NCI-H2081 treated with DMSO at 0.1 percent for 48 hours (cell line): ENCODE data around the gene MRPS12.

Source experiments
- DNase-seq: peaks from one replicate; lab custom pipeline; 2025; lab: John Stamatoyannopoulos, UW

MRPS12 gene

DNA sequence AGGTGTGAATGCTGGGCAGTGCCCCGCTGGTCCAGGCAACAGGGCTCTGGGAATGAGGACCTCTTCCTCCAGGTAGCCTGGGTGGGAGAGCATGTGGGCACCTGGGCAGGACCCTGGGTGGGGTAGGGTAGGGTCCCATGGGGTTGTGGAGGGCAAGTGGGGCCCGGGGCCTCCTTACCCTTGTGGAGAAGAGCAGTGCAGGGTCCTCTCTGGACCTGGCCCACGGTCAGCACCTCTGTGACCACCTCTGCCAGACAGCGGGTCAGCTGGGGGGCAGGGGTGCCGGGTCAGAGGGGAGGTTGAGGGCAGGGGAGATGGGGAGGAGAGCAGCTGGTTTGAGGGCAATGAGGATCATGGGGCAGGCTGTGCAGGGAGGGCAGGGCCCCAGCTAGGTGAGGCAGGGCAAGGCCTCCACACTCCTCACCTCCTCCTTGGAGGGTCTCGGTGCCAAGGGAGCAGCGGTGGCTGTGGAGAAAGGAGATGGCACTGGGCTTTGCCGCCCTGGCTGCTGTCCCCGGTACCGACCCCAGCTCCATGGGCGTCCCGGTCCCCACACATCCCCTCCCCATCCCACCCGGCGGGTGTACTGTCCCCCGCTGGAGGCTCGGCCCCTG lies 19.2 kb upstream of the MRPS12 start:
- no peak for DNase-seq

DNA sequence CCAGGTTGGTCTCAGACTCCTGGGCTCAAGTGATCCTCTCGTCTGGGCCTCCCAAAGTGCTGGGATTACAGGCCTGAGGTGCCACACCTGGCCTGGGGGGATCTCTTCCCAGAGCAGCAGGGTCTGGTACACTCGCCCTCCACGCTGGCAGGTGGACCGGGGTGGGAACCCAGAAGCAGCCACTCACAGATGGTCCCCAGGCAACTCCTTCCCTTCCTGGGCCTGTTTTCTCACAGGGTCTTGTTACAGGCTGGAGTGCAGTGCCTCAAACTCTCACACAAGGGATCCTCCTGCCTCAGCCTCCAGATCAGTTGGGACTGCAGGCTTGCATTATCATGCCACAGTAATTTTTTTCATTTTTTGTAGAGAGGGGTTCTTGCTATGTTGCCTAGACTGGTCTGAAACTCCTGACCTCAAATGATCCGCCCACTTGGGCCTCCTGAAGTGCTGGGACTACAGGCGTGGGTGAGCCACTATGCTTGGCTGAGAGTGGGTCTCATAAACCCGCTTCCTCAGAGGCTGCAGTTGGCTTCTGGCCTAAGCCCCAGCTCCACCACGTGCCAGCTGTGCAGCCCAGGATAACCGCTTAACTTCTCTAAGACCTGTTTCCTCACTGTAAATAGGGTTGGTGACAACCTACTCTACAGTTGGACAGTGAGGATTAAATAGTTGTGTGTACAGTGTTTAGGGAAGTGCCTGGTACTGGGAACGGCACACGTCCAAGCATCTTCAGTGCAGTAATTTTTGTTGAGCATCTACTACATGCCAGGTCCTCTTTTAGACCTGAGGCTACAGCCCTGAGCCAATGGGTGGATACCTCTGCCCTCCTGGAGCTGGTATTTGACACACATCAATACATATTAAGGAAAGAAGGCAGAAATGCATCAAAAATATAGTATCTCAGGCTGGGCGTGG lies 17.9 kb upstream of the MRPS12 start:
- no peak for DNase-seq

DNA sequence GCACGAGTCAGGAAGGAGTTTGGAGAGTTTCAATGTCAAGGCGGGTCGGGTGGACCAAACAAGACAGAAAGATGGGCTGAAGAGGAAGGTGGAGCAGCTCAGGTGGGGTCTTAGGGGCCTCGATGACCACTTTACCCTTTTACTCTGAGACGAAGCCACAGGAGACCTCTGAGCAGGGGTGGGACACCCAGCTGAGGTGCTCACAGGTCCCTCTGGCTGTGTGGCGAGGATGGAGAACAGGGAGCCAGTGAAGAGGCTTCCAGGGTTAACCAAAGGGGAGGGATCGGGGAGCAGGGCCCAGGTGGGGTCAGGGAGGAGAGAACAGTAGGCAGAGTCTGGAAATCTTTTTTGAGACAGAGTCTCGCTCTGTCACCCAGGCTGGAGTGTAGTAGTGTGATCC lies 16.8 kb upstream of the MRPS12 start:
- DNase-seq = no peak

DNA sequence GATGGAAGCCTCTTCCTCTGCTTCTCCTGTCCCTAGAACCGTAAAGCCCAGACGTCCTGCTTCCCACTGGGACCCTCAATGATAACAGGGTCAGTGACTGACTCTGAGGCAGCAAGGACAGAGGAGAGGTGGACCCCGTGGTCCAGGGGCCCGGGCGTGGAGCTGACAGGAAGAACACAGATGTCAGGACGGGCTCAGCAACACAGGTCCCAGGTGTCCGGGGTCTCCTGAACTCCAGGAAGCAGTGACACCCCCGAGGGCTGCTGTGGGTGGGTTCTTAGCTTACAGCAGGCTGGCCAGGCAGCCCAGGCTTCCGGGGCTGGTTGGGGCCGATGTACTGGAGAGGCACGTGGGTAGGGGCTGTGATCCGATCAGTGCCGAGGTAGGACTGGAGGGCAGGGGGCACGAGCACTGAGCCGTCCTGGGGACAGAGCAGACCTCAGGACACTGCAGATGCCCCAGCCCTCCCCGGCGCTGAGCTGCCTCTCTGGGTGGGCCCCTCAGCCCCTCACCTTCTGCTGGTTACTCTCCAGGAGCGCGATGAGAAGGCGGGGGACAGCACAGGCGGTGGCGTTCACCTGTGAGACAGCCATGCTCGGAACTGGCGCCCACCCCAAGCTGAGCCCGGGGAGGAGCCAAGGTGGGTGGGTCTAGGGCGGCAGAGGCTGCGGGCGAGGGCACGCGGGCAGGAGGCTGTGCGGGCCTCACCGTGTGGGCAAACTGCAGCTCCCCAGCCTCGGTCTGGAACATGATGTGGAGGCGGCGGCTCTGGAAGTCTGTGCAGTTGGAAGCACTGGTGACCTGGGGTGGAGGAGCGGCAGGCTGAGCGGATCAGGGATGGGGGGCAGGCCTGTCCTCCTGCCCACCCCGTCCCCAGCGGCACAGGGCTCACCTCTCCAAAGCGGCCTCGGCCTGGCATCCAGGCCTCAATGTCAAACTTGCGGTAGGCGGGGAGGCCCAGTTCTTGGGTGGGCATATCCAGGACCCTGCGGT lies 15.1 kb upstream of the MRPS12 start:
- no peak for DNase-seq

GRCh38 chr19:38917516-38917915 lies 13.2 kb upstream of the MRPS12 start:
- DNase-seq = no peak

DNA sequence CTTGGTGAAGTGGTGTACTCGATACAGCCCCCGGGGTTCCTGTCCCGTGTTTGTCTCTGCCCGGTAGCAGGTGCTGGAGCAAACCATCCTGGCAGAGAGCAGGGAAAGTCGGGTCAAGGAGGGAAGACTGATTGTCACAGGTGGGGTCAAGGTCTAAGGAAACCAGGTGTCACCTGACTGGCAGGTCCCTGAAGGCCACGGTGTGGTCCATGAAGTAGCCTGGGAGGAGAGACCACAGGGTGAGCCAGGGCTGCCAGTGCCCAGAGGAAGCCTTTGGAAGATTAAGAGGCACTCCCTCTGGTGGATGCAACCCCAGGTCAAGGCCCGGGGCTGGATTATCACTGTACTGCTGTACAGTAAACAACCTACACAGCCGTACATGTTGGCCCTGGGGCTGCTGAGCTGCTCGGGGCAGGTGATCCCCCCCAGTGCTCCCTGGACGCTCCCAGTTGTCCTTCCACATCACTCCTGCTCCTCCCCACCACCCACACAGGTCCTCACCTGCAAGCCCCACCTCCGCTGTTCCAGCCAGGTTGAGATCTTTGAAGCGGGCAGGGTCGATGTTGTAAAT lies 12.7 kb upstream of the MRPS12 start:
- DNase-seq = no peak

DNA sequence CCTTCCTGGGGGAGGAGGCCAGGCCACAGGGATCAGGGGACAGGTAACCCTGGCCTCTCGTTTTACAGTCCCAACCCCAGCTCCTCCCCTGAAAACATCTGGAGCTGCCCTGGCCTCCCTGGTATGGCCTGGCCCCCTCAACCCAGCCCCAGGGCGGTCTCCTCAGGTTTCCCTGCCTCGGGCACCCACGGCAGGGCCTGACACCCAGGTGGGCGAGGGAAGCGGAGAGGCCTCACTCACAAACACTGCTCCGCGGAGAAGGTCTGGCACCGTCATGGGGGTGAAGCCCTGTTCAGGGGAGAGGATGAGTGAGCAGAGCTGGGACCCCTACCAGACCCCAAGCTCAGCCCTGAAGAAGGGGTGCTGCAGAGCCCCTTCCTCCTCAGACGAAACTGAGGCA lies 12.2 kb upstream of the MRPS12 start:
- DNase-seq = no peak

DNA sequence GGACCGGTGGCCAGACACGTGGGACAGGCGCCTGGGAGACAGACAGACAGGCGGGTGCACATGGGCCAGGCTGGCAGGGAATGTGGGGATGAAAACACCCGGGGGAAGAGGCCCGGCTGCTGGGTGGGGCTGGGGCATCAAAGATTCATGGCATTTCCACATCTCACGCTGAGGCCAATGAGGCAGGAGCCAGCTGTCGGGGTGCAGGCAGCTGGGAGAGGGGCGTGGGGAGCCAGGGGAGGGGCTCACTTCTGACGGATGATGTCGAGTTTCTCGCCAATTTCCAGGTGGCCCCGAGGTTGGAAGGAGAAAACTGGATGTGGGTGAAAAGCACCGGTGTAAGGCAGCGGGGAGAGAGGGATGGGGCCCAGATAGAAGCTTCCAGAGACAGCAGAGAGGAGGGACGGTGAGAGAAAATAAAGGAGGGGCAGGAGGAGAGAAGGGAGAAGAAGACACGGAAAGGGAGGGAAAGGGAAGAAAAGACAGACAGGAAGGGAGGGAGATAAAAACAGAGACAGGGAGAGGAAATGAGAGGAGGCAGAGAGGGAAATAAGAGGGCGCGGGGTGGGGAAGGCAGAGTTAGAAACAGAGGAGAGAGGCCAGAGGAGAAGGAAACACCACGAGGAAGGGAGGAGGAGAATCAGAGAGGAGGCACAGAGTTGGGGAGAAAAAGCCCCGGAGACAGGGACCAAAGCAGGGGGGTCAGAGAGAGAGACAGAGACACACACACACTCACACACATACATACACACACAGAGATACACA lies 10.7 kb upstream of the MRPS12 start:
- no peak for DNase-seq

GRCh38 chr19:38920602-38921419 lies 9.9 kb upstream of the MRPS12 start:
- DNase-seq = no peak

- DNase-seq = no peak
Observed at GRCh38 chr19:38921420-38922274, 9.1 kb upstream of the MRPS12 start.

DNA sequence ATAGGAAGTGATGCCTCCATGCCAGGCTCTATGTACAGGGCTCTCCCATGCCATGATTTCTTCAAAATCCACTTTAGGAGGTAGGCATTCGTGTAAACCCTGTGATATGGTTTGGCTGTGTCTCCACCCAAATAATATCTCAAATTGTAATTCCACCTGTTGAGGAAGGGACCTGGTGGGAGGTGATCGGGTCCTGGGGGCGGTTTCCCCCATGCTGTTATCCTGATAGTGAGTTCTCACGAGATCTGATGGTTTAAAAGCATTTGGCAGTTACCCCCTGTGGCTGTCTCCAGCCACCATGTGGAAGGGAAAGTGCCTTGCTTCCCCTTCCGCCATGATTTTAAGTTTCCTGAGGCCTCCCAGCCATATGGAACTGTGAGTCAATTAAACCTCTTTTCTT lies 8.3 kb upstream of the MRPS12 start:
- no peak for DNase-seq

DNA sequence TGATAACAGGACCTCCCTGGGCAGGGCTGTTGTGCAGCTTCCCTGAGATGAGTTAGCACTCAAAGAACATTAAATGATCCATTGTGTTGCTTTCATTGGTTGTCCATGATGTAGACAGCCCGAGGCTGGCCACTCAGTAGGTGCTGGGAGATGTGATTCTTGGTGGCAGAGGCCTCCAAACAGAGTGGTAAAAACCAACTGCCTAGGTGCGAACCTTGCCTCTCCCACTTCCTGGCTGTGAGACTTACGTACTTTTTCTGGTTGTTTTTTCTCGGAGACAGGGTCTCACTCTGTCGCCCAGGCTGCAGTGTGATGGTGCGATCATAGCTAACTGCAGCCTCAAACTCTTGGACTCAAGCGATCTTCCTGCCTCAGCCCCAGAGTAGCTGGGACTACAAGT lies 6.4 kb upstream of the MRPS12 start:
- DNase-seq = no peak

GRCh38 chr19:38928391-38929001 lies 2.2 kb upstream of the MRPS12 start:
- no peak for DNase-seq

GRCh38 chr19:38929929-38930775 lies 592 bp upstream of the MRPS12 start, which contains the start of gene SARS2:
Gene SARS2 (minus strand): TSS chr19:38930763. CDS start chr19:38930736, 27 bp downstream.
- peak; percentile 93 for DNase-seq

- no peak for DNase-seq
Observed at GRCh38 chr19:38931521-38931793, 713 bp downstream of the MRPS12 start.

GRCh38 chr19:38932425-38933179 lies 1.9 kb downstream of the MRPS12 start:
- no peak for DNase-seq

DNA sequence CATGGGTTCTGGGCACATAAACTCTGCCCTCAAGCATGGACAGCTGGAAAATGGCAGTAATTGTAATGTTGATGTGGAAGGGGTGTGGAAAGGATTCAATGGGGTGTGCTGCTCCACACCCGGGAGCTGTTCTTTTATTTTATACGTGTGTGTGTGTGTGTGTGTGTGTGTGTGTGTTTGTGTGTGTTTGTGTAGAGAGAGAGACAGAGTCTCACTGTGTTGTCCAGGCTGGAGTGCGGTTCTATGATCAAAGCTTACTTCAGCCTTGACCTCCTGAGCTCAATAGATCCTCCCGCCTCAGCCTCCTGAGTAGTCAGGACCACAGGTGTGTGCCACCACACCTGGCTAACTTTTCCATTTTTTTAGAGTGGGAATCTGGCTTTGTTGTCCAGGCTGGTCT lies 2.8 kb downstream of the MRPS12 start:
- no peak for DNase-seq
